Colonic mucosa (tissue), 4 donors: Measurements from ENCODE around the gene OR6K3. TPM values are rescaled to one million over a fixed set of nuclear protein-coding genes. Genes with fewer than 3 reads are reported as not detected.

Source experiments
- DNase-seq: peaks from one replicate; pipeline ENCODE4 v3.0.0-alpha.2; 2020
- H3K27ac ChIP-seq: fragments of 200-600 bp; one replicate; pipeline ENCODE4 v1.8.0; 2021
- H3K27me3 ChIP-seq: fragments of 200-600 bp; one replicate; pipeline ENCODE4 v1.8.0; 2021
- H3K36me3 ChIP-seq: fragments of 200-600 bp; one replicate; pipeline ENCODE4 v1.8.0; 2021
- H3K4me1 ChIP-seq: fragments of 200-600 bp; one replicate; pipeline ENCODE4 v1.8.0; 2021; ENCODE audit warnings: mild to moderate bottlenecking
- H3K4me3 ChIP-seq: fragments of 200-600 bp; one replicate; pipeline ENCODE4 v1.8.0; 2021
- H3K9ac ChIP-seq, 2 donors: one replicate each; pipeline ENCODE4 v1.7.0; 2013; ENCODE audit warnings: control low read depth in 2 of 2, low read depth in 2 of 2, low read length in 2 of 2
- H3K9me3 ChIP-seq: fragments of 200-600 bp; one replicate; pipeline ENCODE4 v1.8.0; 2021
- CTCF ChIP-seq: fragments of 200-600 bp; IDR thresholded peaks from one replicate; pipeline ENCODE4 v1.8.0; 2022; ENCODE audit warnings: antibody characterized with exemption, mild to moderate bottlenecking
- intact Hi-C: fragments of 100-400 bp; cut with DNase I; formaldehyde crosslinking; loops from one replicate; pipeline ENCODE4 v1.14.1; 2022
- total RNA-seq, 2 donors: library from RNA; stranded (reverse); fragmentation: NEBNext Ultra II Directional in 1 of 2; extraction: Animal tissue kit (Norgen Biotek cat#: 25700) in 1 of 2; gene quantifications; one replicate each; pipeline ENCODE4 v1.2.1, GENCODE V29; 2021
- donor health status: healthy.
- donor health status: DM: no; HTN: no; CAD: no.
- donor health status: DM: no; HTN: no; CAD: no.

OR6K3 gene
- total RNA-seq, 2 donors from 2014 or later, result not detected

- no peak overlapping the region for H3K4me3 ChIP-seq
- no peak overlapping the region for H3K9ac ChIP-seq
- no peaks in the 10 kb centered on the region for H3K27me3 ChIP-seq
- H3K36me3 ChIP-seq, result no peaks in the 10 kb centered on the region
- DNase-seq, result no peak
- H3K4me1 ChIP-seq, result no peaks in the 10 kb centered on the region
- no peak for TF ChIP-seq CTCF
- no peaks in the 10 kb centered on the region for H3K9me3 ChIP-seq
- no peak overlapping the region for H3K27ac ChIP-seq
- intact Hi-C loops, result no loop called here
These were observed 11.2 kb upstream of the OR6K3 start for GRCh38 chr1:158731707-158732106.

GRCh38 chr1:158730453-158730852 is 9.9 kb upstream of the OR6K3 start:
- Histone ChIP-seq H3K27ac (no peak overlapping the region), H3K9me3 (no peaks in the 10 kb centered on the region), H3K4me1 (no peaks in the 10 kb centered on the region), H3K4me3 (no peak overlapping the region), H3K9ac (no peak overlapping the region), H3K36me3 (no peaks in the 10 kb centered on the region), H3K27me3 (no peaks in the 10 kb centered on the region)
- no peak for DNase-seq
- TF ChIP-seq CTCF, result no peak
- intact Hi-C loops, result no loop called here

- H3K27me3 ChIP-seq, result no peaks in the 10 kb centered on the region
- H3K9me3 ChIP-seq, result no peaks in the 10 kb centered on the region
- no peak overlapping the region for H3K27ac ChIP-seq
- no peak for TF ChIP-seq CTCF
- DNase-seq, result no peak
- H3K36me3 ChIP-seq, result no peaks in the 10 kb centered on the region
- intact Hi-C loops, result no loop called here
- H3K4me3 ChIP-seq, result no peak overlapping the region
- no peak overlapping the region for H3K9ac ChIP-seq
- no peaks in the 10 kb centered on the region for H3K4me1 ChIP-seq
These were observed 8.1 kb upstream of the OR6K3 start for GRCh38 chr1:158728510-158729225.

- Histone ChIP-seq H3K4me1 (no peaks in the 10 kb centered on the region), H3K27ac (no peak overlapping the region), H3K9me3 (no peaks in the 10 kb centered on the region), H3K4me3 (no peak overlapping the region), H3K27me3 (no peaks in the 10 kb centered on the region), H3K9ac (no peak overlapping the region), H3K36me3 (no peaks in the 10 kb centered on the region)
- TF ChIP-seq CTCF, result no peak
- no peak for DNase-seq
- intact Hi-C loops, result no loop called here
These were observed 3.9 kb upstream of the OR6K3 start for GRCh38 chr1:158724442-158724841.

GRCh38 chr1:158719664-158720063 is 856 bp downstream of the OR6K3 start:
- Histone ChIP-seq H3K9ac (no peak overlapping the region), H3K4me3 (no peak overlapping the region), H3K27ac (no peak overlapping the region), H3K4me1 (no peaks in the 10 kb centered on the region), H3K27me3 (no peaks in the 10 kb centered on the region), H3K36me3 (no peaks in the 10 kb centered on the region), H3K9me3 (no peaks in the 10 kb centered on the region)
- intact Hi-C loops, result no loop called here
- TF ChIP-seq CTCF, result no peak
- no peak for DNase-seq
